Measurements from ENCODE around the gene COL7A1. TPM values are rescaled to one million over a fixed set of nuclear protein-coding genes. Genes with fewer than 3 reads are reported as not detected.
"Not testable (repeated sequence)": the region's sequence is repeated elsewhere in the genome, so short reads cannot be mapped to it uniquely, and the experiment has no call there.

Gene COL7A1
- total RNA-seq, 1 experiment from 2014 or later = 91.2 TPM

GRCh38 chr3:48532977-48533337 is 62.2 kb downstream of the COL7A1 start:
- Histone ChIP-seq H3K9me2 (ENCODE audit: insufficient read depth) (no peaks in the 10 kb centered on the region), H3K4me2 (no peak overlapping the region), H2AFZ (no peak overlapping the region), H3K27ac (no peak overlapping the region), H3F3A (ENCODE audit: insufficient read depth, low read depth) (0 out of 2 replicates have a peak, but pooled peaks cover 2% of the 10 kb centered on the region), H3K9me3 (ENCODE audit: insufficient read depth, low read depth) (no peaks in the 10 kb centered on the region), H3K4me1 (replicated peaks; ENCODE audit: insufficient read depth) (no peaks in the 10 kb centered on the region), H3K27me3 (ENCODE audit: insufficient read depth, low read depth) (no peaks in the 10 kb centered on the region), H3K79me2 (ENCODE audit: low read depth) (no peaks in the 10 kb centered on the region), H4K20me1 (ENCODE audit: insufficient read depth) (no peaks in the 10 kb centered on the region; the same call in 1 of the 2 replicates), H3K4me3 (no peak overlapping the region), H3K36me3 (ENCODE audit: low read depth) (no peaks in the 10 kb centered on the region)
- DNase-seq = no peak
- no peak for TF ChIP-seq CTCF (conservative IDR thresholded peaks at IDR 0.05)
- TF ChIP-seq EZH2 (IDR thresholded peaks at IDR 0.05; ENCODE audit: low read depth) = no peak
- ChIA-PET POLR2A (ENCODE audit: unreplicated experiment) (no interaction called here), CTCF (no interaction called here)
- intact Hi-C loops (cut with micrococcal nuclease; ENCODE audit: unreplicated experiment) = no loop called here
- no TSS peak for BruUV-seq (replicated peaks)

- H3K36me3 ChIP-seq (ENCODE audit: low read depth) = no peaks in the 10 kb centered on the region
- POLR2A ChIA-PET (ENCODE audit: unreplicated experiment) = no interaction called here
- no peak overlapping the region for H3K4me2 ChIP-seq
- H3K9me3 ChIP-seq (ENCODE audit: insufficient read depth, low read depth) = no peaks in the 10 kb centered on the region
- no peaks in the 10 kb centered on the region for H4K20me1 ChIP-seq (ENCODE audit: insufficient read depth)
- no peaks in the 10 kb centered on the region for H3K79me2 ChIP-seq (ENCODE audit: low read depth)
- CTCF ChIA-PET = no interaction called here
- no peak overlapping the region for H2AFZ ChIP-seq
- BruUV-seq (replicated peaks) = no TSS peak
- no peak overlapping the region for H3K27ac ChIP-seq
- H3K4me1 ChIP-seq (replicated peaks; ENCODE audit: insufficient read depth) = no peaks in the 10 kb centered on the region
- TF ChIP-seq EZH2 (IDR thresholded peaks at IDR 0.05; ENCODE audit: low read depth) = no peak
- TF ChIP-seq CTCF (conservative IDR thresholded peaks at IDR 0.05) = no peak
- no peaks in the 10 kb centered on the region for H3K27me3 ChIP-seq (ENCODE audit: insufficient read depth, low read depth)
- no peak for DNase-seq
- intact Hi-C loops (cut with micrococcal nuclease; ENCODE audit: unreplicated experiment) = no loop called here
- 0 out of 2 replicates have a peak, but pooled peaks cover 2% of the 10 kb centered on the region for H3F3A ChIP-seq (ENCODE audit: insufficient read depth, low read depth)
- H3K9me2 ChIP-seq (ENCODE audit: insufficient read depth) = no peaks in the 10 kb centered on the region
- H3K4me3 ChIP-seq = no peak overlapping the region
These were observed 62.7 kb downstream of the COL7A1 start for GRCh38 chr3:48532271-48532976.

GRCh38 chr3:48530701-48531100 is 64.4 kb downstream of the COL7A1 start:
- H3K9me2 ChIP-seq (ENCODE audit: insufficient read depth); intact Hi-C loops (cut with micrococcal nuclease; ENCODE audit: unreplicated experiment); H3F3A ChIP-seq (ENCODE audit: insufficient read depth, low read depth); H3K27ac ChIP-seq; H3K4me1 ChIP-seq (replicated peaks; ENCODE audit: insufficient read depth); H3K27me3 ChIP-seq (ENCODE audit: insufficient read depth, low read depth); H3K9me3 ChIP-seq (ENCODE audit: insufficient read depth, low read depth); H3K4me2 ChIP-seq; H3K36me3 ChIP-seq (ENCODE audit: low read depth); H4K20me1 ChIP-seq (ENCODE audit: insufficient read depth); H2AFZ ChIP-seq; H3K4me3 ChIP-seq; H3K79me2 ChIP-seq (ENCODE audit: low read depth); DNase-seq; BruUV-seq (replicated peaks): not testable (repeated sequence)
- ChIA-PET POLR2A (ENCODE audit: unreplicated experiment) (interaction anchor here (0.6 kb wide), 2 partner anchors 26 to 61 kb away, joined by 4 read pairs; partner anchors contain the start of gene PFKFB4), CTCF (interaction anchor here (0.7 kb wide), 1 partner anchor 804 kb away, joined by 7 read pairs; no protein-coding TSS in a partner anchor)

GRCh38 chr3:48528754-48529153 is 66.4 kb downstream of the COL7A1 start:
- Histone ChIP-seq H3K4me3 (no peak overlapping the region), H3K9me2 (ENCODE audit: insufficient read depth) (no peaks in the 10 kb centered on the region), H3K27me3 (ENCODE audit: insufficient read depth, low read depth) (no peaks in the 10 kb centered on the region), H3K4me1 (replicated peaks; ENCODE audit: insufficient read depth) (no peaks in the 10 kb centered on the region), H3F3A (ENCODE audit: insufficient read depth, low read depth) (0 out of 2 replicates have a peak, but pooled peaks cover 2% of the 10 kb centered on the region), H3K9me3 (ENCODE audit: insufficient read depth, low read depth) (no peaks in the 10 kb centered on the region), H3K4me2 (no peak overlapping the region), H2AFZ (no peak overlapping the region), H3K79me2 (ENCODE audit: low read depth) (no peaks in the 10 kb centered on the region), H4K20me1 (ENCODE audit: insufficient read depth) (no peaks in the 10 kb centered on the region), H3K27ac (no peak overlapping the region), H3K36me3 (ENCODE audit: low read depth) (no peaks in the 10 kb centered on the region)
- no TSS peak for BruUV-seq (replicated peaks)
- ChIA-PET POLR2A (ENCODE audit: unreplicated experiment) (no interaction called here), CTCF (no interaction called here)
- intact Hi-C loops (cut with micrococcal nuclease; ENCODE audit: unreplicated experiment) = no loop called here
- TF ChIP-seq EZH2 (IDR thresholded peaks at IDR 0.05; ENCODE audit: low read depth) = no peak
- TF ChIP-seq CTCF (conservative IDR thresholded peaks at IDR 0.05) = no peak
- DNase-seq = no peak
